Islet precursor cell (in vitro differentiated cells): ENCODE measurements around the gene FLNA.
"Not testable (repeated sequence)": the region's sequence is repeated elsewhere in the genome, so short reads cannot be mapped to it uniquely, and the experiment has no call there.

Experiments
- DNase-seq: peaks from one replicate; pipeline ENCODE4 v3.0.0-alpha.2; 2018

Gene FLNA

GRCh38 chrX:154397888-154398667, 23.6 kb upstream of the FLNA start, which contains the start of gene RPL10:
Gene RPL10, plus strand, starts transcription at chrX:154398377. Its CDS starts 143 bp downstream, at chrX:154398520.
- DNase-seq, result peak; percentile 98

GRCh38 chrX:154396973-154397887, 22.8 kb upstream of the FLNA start:
- peak; percentile 81 for DNase-seq

GRCh38 chrX:154396363-154396762, 21.9 kb upstream of the FLNA start:
- DNase-seq, result not testable (repeated sequence)

- DNase-seq, result not testable (repeated sequence)
Observed at GRCh38 chrX:154389812-154390747, 15.6 kb upstream of the FLNA start.

GRCh38 chrX:154388649-154389048, 14.2 kb upstream of the FLNA start:
- DNase-seq, result not testable (repeated sequence)

- not testable (repeated sequence) for DNase-seq
Observed at GRCh38 chrX:154388094-154388493, 13.7 kb upstream of the FLNA start.

- no peak for DNase-seq
Observed at GRCh38 chrX:154384284-154384892, 10.0 kb upstream of the FLNA start.

- DNase-seq, result no peak
Observed at GRCh38 chrX:154383359-154384283, 9.2 kb upstream of the FLNA start.

- DNase-seq, result no peak
Observed at GRCh38 chrX:154382483-154383069, 8.1 kb upstream of the FLNA start.

GRCh38 chrX:154381271-154381670, 6.8 kb upstream of the FLNA start:
- no peak for DNase-seq

GRCh38 chrX:154380787-154381186, 6.4 kb upstream of the FLNA start:
- no peak for DNase-seq

GRCh38 chrX:154380153-154380552, 5.7 kb upstream of the FLNA start:
- DNase-seq, result no peak

- no peak for DNase-seq
Observed at GRCh38 chrX:154379569-154379951, 5.1 kb upstream of the FLNA start.

GRCh38 chrX:154378799-154379568, 4.5 kb upstream of the FLNA start, which contains the start of gene EMD:
Gene EMD, plus strand, starts transcription at chrX:154379295. Its CDS starts 190 bp downstream, at chrX:154379485.
- DNase-seq, result peak; percentile 99

GRCh38 chrX:154378059-154378798, 3.8 kb upstream of the FLNA start:
- DNase-seq, result no peak

GRCh38 chrX:154376774-154377173, 2.3 kb upstream of the FLNA start:
- no peak for DNase-seq

- DNase-seq, result no peak
Observed at GRCh38 chrX:154375156-154375504, 696 bp upstream of the FLNA start.

GRCh38 chrX:154373340-154374306, 811 bp downstream of the FLNA start:
- DNase-seq, result peak; percentile 97
